HepG2 (cell line): ENCODE results near the gene HYAL2. TPM values are rescaled to one million over a fixed set of nuclear protein-coding genes. Genes with fewer than 3 reads are reported as not detected.
A peak's percentile ranks its signal among the peaks of the same experiment; 100 is the strongest.

Experiments used
- BHLHE40 ChIP-seq: IDR thresholded peaks from 2 replicates; pipeline ENCODE4 v1.6.1; 2011; ENCODE audit warnings: low read length, improper control_type of control experiment
- FOXA1 ChIP-seq, 2 experiments: fragments of 450-650 bp in 1 of 2; sonication (generic) in 1 of 2; formaldehyde crosslinking in 1 of 2; IDR thresholded peaks; 2 replicates each; pipeline versions ENCODE4 v1.4.0 to v1.6.1; 2016 to 2020; ENCODE audit warnings: missing genetic modification reagents in 1 of 2
- HNF4G ChIP-seq, 2 experiments: sonication (generic) in 1 of 2; formaldehyde crosslinking in 1 of 2; IDR thresholded peaks; 2 replicates each; pipeline versions ENCODE4 v1.4.0 to v1.6.1; 2011 to 2020; ENCODE audit warnings: borderline replicate concordance in 2 of 2, low read depth in 2 of 2, mild to moderate bottlenecking in 2 of 2, low read length in 1 of 2, missing genetic modification reagents in 1 of 2, moderate library complexity in 1 of 2
- NFIB ChIP-seq: sonication (generic); formaldehyde crosslinking; IDR thresholded peaks from 2 replicates; pipeline ENCODE4 v1.9.0; 2021; ENCODE audit warnings: missing genetic modification reagents, mild to moderate bottlenecking, borderline replicate concordance
- PITX1 ChIP-seq: sonication (generic); formaldehyde crosslinking; IDR thresholded peaks from 2 replicates; pipeline ENCODE4 v1.5.1; 2020; ENCODE audit warnings: mild to moderate bottlenecking, missing genetic modification reagents
- RXRA ChIP-seq: sonication (generic); formaldehyde crosslinking; IDR thresholded peaks from 2 replicates; pipeline ENCODE4 v1.5.1; 2020; ENCODE audit warnings: missing genetic modification reagents
- SKI ChIP-seq: fragments of 450-650 bp; IDR thresholded peaks from one replicate; pipeline ENCODE4 v1.6.1; 2018; ENCODE audit warnings: mild to moderate bottlenecking; ENCODE audit not compliant: partially characterized antibody
- ZBTB7B ChIP-seq: sonication (generic); formaldehyde crosslinking; IDR thresholded peaks from 2 replicates; pipeline ENCODE4 v1.4.0; 2020; ENCODE audit warnings: missing genetic modification reagents
- ZFX ChIP-seq: sonication (generic); formaldehyde crosslinking; IDR thresholded peaks from 2 replicates; pipeline ENCODE4 v1.4.0; 2020; ENCODE audit warnings: mild to moderate bottlenecking, low read depth, missing genetic modification reagents, moderate library complexity
- ZNF121 ChIP-seq: sonication (generic); formaldehyde crosslinking; IDR thresholded peaks from 2 replicates; pipeline ENCODE4 v1.5.0; 2020; ENCODE audit warnings: mild to moderate bottlenecking, missing genetic modification reagents
- ZNF143 ChIP-seq: sonication (generic); formaldehyde crosslinking; IDR thresholded peaks from 2 replicates; pipeline ENCODE4 v1.4.0; 2020; ENCODE audit warnings: missing genetic modification reagents
- ZNF546 ChIP-seq: sonication (generic); formaldehyde crosslinking; conservative IDR thresholded peaks from 2 replicates; pipeline ENCODE4 v1.8.1; 2023; ENCODE audit warnings: mild to moderate bottlenecking, missing genetic modification reagents
- ZNF777 ChIP-seq: sonication (generic); formaldehyde crosslinking; IDR thresholded peaks from 2 replicates; pipeline ENCODE4 v1.4.0; 2020; ENCODE audit warnings: missing genetic modification reagents
- polyA plus RNA-seq, 8 experiments: library from polyadenylated mRNA; depleted of rRNA in 3 of 8; stranded (reverse) in 7 of 8; unstranded in 1 of 8; fragments of >200 nt; fragmentation: Illumina TruSeq in 4 of 8; extraction: Trizol in 4 of 8; gene quantifications; 2 replicates each; pipeline versions ENCODE4 v1.2.1 to v1.2.3, GENCODE V29; 2011 to 2016; ENCODE audit warnings: low read depth in 4 of 8, missing spikeins in 1 of 8, mixed read lengths in 1 of 8; ENCODE audit not compliant: insufficient read depth in 1 of 8
- total RNA-seq, 5 experiments: library from RNA; depleted of rRNA; stranded (reverse); fragments of >200 nt; fragmentation: Illumina TruSeq; extraction: Trizol; gene quantifications; 2 replicates each; pipeline ENCODE4 v1.2.3, GENCODE V29; 2016; ENCODE audit warnings: low read depth in 1 of 5
- TF ChIP-seq, protein P1 (sequence below): fragments of 450-650 bp; IDR thresholded peaks from 2 replicates; pipeline ENCODE4 v1.6.1; 2017; ENCODE audit warnings: mild to moderate bottlenecking
- TF ChIP-seq, protein P2 (sequence below): sonication (generic); formaldehyde crosslinking; conservative IDR thresholded peaks from 2 replicates; pipeline ENCODE4 v1.5.0; 2020; ENCODE audit warnings: missing genetic modification reagents
- TF ChIP-seq, protein P3 (sequence below): sonication (generic); IDR thresholded peaks from 2 replicates; pipeline ENCODE4 v1.6.1; 2016; ENCODE audit warnings: low read depth, borderline replicate concordance
- TF ChIP-seq, protein P4 (sequence below): IDR thresholded peaks from 2 replicates; pipeline ENCODE4 v1.4.0; 2020; ENCODE audit warnings: mild to moderate bottlenecking, missing genetic modification reagents
- TF ChIP-seq, protein P5 (sequence below), 2 experiments: fragments of 450-650 bp in 1 of 2; sonication (generic) in 1 of 2; formaldehyde crosslinking; IDR thresholded peaks; 2 replicates each; pipeline versions ENCODE4 v1.5.0 to v1.8.0; 2020 to 2022; ENCODE audit warnings: mild to moderate bottlenecking in 1 of 2, missing genetic modification reagents in 1 of 2
- TF ChIP-seq, protein P6 (sequence below): sonication (generic); formaldehyde crosslinking; IDR thresholded peaks from 2 replicates; pipeline ENCODE4 v1.4.0; 2020; ENCODE audit warnings: missing genetic modification reagents; ENCODE audit errors: not compliant biosample characterization

Gene HYAL2
- total and polyA plus RNA-seq, 2 of the 13 experiments (the other 11 are each of a cell fraction or from before 2014, with no cell fraction given): 76.2 to 102 TPM

DNA sequence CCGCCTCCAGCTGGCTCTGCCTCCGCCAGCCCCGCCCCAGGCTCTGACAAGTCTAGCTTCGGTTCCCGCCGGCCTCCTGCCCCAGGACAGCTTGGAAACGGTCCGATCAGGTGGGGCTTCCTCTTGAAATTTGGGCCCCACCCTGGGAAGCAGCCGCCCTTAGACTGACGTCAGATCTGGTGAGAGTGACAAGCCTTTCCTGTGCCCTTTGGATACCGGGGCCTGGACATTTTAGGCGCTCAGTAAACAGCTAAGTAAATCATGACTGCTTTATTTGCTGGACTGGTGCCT lies 23.0 kb downstream of the HYAL2 start (continued):
- TF ChIP-seq, protein P1, sequence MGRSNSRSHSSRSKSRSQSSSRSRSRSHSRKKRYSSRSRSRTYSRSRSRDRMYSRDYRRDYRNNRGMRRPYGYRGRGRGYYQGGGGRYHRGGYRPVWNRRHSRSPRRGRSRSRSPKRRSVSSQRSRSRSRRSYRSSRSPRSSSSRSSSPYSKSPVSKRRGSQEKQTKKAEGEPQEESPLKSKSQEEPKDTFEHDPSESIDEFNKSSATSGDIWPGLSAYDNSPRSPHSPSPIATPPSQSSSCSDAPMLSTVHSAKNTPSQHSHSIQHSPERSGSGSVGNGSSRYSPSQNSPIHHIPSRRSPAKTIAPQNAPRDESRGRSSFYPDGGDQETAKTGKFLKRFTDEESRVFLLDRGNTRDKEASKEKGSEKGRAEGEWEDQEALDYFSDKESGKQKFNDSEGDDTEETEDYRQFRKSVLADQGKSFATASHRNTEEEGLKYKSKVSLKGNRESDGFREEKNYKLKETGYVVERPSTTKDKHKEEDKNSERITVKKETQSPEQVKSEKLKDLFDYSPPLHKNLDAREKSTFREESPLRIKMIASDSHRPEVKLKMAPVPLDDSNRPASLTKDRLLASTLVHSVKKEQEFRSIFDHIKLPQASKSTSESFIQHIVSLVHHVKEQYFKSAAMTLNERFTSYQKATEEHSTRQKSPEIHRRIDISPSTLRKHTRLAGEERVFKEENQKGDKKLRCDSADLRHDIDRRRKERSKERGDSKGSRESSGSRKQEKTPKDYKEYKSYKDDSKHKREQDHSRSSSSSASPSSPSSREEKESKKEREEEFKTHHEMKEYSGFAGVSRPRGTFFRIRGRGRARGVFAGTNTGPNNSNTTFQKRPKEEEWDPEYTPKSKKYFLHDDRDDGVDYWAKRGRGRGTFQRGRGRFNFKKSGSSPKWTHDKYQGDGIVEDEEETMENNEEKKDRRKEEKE: no peak
- TF ChIP-seq, protein P2, sequence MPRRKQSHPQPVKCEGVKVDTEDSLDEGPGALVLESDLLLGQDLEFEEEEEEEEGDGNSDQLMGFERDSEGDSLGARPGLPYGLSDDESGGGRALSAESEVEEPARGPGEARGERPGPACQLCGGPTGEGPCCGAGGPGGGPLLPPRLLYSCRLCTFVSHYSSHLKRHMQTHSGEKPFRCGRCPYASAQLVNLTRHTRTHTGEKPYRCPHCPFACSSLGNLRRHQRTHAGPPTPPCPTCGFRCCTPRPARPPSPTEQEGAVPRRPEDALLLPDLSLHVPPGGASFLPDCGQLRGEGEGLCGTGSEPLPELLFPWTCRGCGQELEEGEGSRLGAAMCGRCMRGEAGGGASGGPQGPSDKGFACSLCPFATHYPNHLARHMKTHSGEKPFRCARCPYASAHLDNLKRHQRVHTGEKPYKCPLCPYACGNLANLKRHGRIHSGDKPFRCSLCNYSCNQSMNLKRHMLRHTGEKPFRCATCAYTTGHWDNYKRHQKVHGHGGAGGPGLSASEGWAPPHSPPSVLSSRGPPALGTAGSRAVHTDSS (CRISPR knock-in tag): no peak
- no peak for TF ChIP-seq SKI
- TF ChIP-seq, protein P3, sequence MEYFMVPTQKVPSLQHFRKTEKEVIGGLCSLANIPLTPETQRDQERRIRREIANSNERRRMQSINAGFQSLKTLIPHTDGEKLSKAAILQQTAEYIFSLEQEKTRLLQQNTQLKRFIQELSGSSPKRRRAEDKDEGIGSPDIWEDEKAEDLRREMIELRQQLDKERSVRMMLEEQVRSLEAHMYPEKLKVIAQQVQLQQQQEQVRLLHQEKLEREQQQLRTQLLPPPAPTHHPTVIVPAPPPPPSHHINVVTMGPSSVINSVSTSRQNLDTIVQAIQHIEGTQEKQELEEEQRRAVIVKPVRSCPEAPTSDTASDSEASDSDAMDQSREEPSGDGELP: peak; percentile 63; the same call in 1 of the 2 replicates
- no peak for TF ChIP-seq ZNF121 (CRISPR knock-in tag)
- 0 out of 2 replicates have a peak, but pooled peaks have one; percentile 3 for TF ChIP-seq ZNF546 (CRISPR knock-in tag)
- TF ChIP-seq RXRA (CRISPR knock-in tag): peak; percentile 7; the same call in 1 of the 2 replicates
- TF ChIP-seq BHLHE40: 0 out of 2 replicates have a peak, but pooled peaks have one; percentile 2
- TF ChIP-seq, protein P4, sequence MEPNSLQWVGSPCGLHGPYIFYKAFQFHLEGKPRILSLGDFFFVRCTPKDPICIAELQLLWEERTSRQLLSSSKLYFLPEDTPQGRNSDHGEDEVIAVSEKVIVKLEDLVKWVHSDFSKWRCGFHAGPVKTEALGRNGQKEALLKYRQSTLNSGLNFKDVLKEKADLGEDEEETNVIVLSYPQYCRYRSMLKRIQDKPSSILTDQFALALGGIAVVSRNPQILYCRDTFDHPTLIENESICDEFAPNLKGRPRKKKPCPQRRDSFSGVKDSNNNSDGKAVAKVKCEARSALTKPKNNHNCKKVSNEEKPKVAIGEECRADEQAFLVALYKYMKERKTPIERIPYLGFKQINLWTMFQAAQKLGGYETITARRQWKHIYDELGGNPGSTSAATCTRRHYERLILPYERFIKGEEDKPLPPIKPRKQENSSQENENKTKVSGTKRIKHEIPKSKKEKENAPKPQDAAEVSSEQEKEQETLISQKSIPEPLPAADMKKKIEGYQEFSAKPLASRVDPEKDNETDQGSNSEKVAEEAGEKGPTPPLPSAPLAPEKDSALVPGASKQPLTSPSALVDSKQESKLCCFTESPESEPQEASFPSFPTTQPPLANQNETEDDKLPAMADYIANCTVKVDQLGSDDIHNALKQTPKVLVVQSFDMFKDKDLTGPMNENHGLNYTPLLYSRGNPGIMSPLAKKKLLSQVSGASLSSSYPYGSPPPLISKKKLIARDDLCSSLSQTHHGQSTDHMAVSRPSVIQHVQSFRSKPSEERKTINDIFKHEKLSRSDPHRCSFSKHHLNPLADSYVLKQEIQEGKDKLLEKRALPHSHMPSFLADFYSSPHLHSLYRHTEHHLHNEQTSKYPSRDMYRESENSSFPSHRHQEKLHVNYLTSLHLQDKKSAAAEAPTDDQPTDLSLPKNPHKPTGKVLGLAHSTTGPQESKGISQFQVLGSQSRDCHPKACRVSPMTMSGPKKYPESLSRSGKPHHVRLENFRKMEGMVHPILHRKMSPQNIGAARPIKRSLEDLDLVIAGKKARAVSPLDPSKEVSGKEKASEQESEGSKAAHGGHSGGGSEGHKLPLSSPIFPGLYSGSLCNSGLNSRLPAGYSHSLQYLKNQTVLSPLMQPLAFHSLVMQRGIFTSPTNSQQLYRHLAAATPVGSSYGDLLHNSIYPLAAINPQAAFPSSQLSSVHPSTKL (CRISPR knock-in tag): no peak
- TF ChIP-seq ZNF143 (CRISPR knock-in tag): no peak
- TF ChIP-seq, protein P5, sequence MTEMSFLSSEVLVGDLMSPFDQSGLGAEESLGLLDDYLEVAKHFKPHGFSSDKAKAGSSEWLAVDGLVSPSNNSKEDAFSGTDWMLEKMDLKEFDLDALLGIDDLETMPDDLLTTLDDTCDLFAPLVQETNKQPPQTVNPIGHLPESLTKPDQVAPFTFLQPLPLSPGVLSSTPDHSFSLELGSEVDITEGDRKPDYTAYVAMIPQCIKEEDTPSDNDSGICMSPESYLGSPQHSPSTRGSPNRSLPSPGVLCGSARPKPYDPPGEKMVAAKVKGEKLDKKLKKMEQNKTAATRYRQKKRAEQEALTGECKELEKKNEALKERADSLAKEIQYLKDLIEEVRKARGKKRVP (CRISPR knock-in tag; IDR thresholded peaks at IDR 0.05): no peak; a peak in 1 of 4 replicates
- no peak for TF ChIP-seq ZNF777 (CRISPR knock-in tag)
- TF ChIP-seq FOXA1 (IDR thresholded peaks at IDR 0.05): no peak
- TF ChIP-seq FOXA1 (CRISPR knock-in tag; IDR thresholded peaks at IDR 0.05): peak; percentile 81
- TF ChIP-seq ZFX: peak; percentile 25
- 0 out of 2 replicates have a peak, but pooled peaks have one; percentile 13 for TF ChIP-seq PITX1 (CRISPR knock-in tag)
- peak; percentile 81; the same call in 1 of the 2 replicates for TF ChIP-seq HNF4G (IDR thresholded peaks at IDR 0.05; ENCODE audit: borderline replicate concordance, low read depth, low read length)
- peak; percentile 37; the same call in 1 of the 2 replicates for TF ChIP-seq HNF4G (CRISPR knock-in tag; IDR thresholded peaks at IDR 0.05; ENCODE audit: borderline replicate concordance, low read depth)
- no peak for TF ChIP-seq NFIB (CRISPR knock-in tag)
- 0 out of 2 replicates have a peak, but pooled peaks have one; percentile 52 for TF ChIP-seq ZBTB7B (CRISPR knock-in tag)
- TF ChIP-seq, protein P6, sequence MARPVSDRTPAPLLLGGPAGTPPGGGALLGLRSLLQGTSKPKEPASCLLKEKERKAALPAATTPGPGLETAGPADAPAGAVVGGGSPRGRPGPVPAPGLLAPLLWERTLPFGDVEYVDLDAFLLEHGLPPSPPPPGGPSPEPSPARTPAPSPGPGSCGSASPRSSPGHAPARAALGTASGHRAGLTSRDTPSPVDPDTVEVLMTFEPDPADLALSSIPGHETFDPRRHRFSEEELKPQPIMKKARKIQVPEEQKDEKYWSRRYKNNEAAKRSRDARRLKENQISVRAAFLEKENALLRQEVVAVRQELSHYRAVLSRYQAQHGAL (CRISPR knock-in tag): no peak
